Measurements from ENCODE around the gene EDN2. TPM values are rescaled to one million over a fixed set of nuclear protein-coding genes. Genes with fewer than 3 reads are reported as not detected.

Gene EDN2
- total RNA-seq, result 5.1 TPM

- DNase-seq, result no peak
These were observed at the start of gene EDN2 for GRCh38 chr1:41484402-41485241. Gene EDN2 (minus strand): TSS chr1:41484683. CDS start chr1:41484601, 82 bp downstream.

- DNase-seq, result no peak
These were observed 49.2 kb upstream of the EDN2 start for GRCh38 chr1:41533731-41534080.

GRCh38 chr1:41533016-41533730, 48.7 kb upstream of the EDN2 start:
- no peak for DNase-seq

GRCh38 chr1:41532206-41532975, 47.9 kb upstream of the EDN2 start:
- DNase-seq, result no peak

- no peak for DNase-seq
These were observed 45.9 kb upstream of the EDN2 start for GRCh38 chr1:41530411-41530810.

- DNase-seq, result no peak
These were observed 45.3 kb upstream of the EDN2 start for GRCh38 chr1:41529621-41530395.

- no peak for DNase-seq
These were observed 44.5 kb upstream of the EDN2 start for GRCh38 chr1:41528726-41529605.

GRCh38 chr1:41528106-41528505, 43.6 kb upstream of the EDN2 start:
- no peak for DNase-seq

- DNase-seq, result no peak
These were observed 42.6 kb upstream of the EDN2 start for GRCh38 chr1:41526956-41527561.

- no peak for DNase-seq
These were observed 41.6 kb upstream of the EDN2 start for GRCh38 chr1:41525891-41526587.

- DNase-seq, result no peak
These were observed 40.5 kb upstream of the EDN2 start for GRCh38 chr1:41524676-41525675.

GRCh38 chr1:41523949-41524675, 39.6 kb upstream of the EDN2 start:
- DNase-seq, result no peak

- no peak for DNase-seq
These were observed 38.6 kb upstream of the EDN2 start for GRCh38 chr1:41523071-41523470.

GRCh38 chr1:41521766-41522165, 37.3 kb upstream of the EDN2 start:
- DNase-seq, result no peak

- no peak for DNase-seq
These were observed 36.7 kb upstream of the EDN2 start for GRCh38 chr1:41520951-41521752.

- DNase-seq, result no peak
These were observed 35.2 kb upstream of the EDN2 start for GRCh38 chr1:41519667-41520066.

- DNase-seq, result no peak
These were observed 34.0 kb upstream of the EDN2 start for GRCh38 chr1:41518471-41518870.
